Activated T-cell treated with anti-CD3 and anti-CD28 coated beads for 48 hours (primary cell): ENCODE measurements around the gene MMP24OS.
"Not testable (repeated sequence)": the region's sequence is repeated elsewhere in the genome, so short reads cannot be mapped to it uniquely, and the experiment has no call there.

Experiments used
- DNase-seq: peaks from one replicate; pipeline ENCODE4 v3.0.0-alpha.2; 2020; ENCODE audit warnings: low read depth

Gene MMP24OS

GRCh38 chr20:35277531-35278395 lies at the start of gene MMP24OS:
MMP24OS (minus strand) TSS chr20:35278122; CDS start chr20:35277929, 193 bp downstream.
- DNase-seq = peak; percentile 90

- no peak for DNase-seq
Measured at GRCh38 chr20:35327074-35327976, 49.4 kb upstream of the MMP24OS start.

GRCh38 chr20:35326740-35327073 lies 48.8 kb upstream of the MMP24OS start:
- DNase-seq = no peak

GRCh38 chr20:35326021-35326739 lies 48.3 kb upstream of the MMP24OS start:
- no peak for DNase-seq

- no peak for DNase-seq
Measured at GRCh38 chr20:35325401-35325800, 47.5 kb upstream of the MMP24OS start.

GRCh38 chr20:35320396-35321126 lies 42.6 kb upstream of the MMP24OS start:
- DNase-seq = no peak

GRCh38 chr20:35319871-35320197 lies 41.9 kb upstream of the MMP24OS start:
- no peak for DNase-seq

GRCh38 chr20:35319192-35319870 lies 41.4 kb upstream of the MMP24OS start:
- DNase-seq = no peak

- DNase-seq = no peak
Measured at GRCh38 chr20:35318502-35319157, 40.7 kb upstream of the MMP24OS start.

GRCh38 chr20:35317416-35318210 lies 39.7 kb upstream of the MMP24OS start:
- DNase-seq = no peak

GRCh38 chr20:35316086-35316485 lies 38.2 kb upstream of the MMP24OS start:
- no peak for DNase-seq

- DNase-seq = not testable (repeated sequence)
Measured at GRCh38 chr20:35315632-35316020, 37.7 kb upstream of the MMP24OS start.

GRCh38 chr20:35314816-35315631 lies 37.1 kb upstream of the MMP24OS start:
- no peak for DNase-seq

- DNase-seq = no peak
Measured at GRCh38 chr20:35312318-35312717, 34.4 kb upstream of the MMP24OS start.

- DNase-seq = no peak
Measured at GRCh38 chr20:35311822-35312221, 33.9 kb upstream of the MMP24OS start.

GRCh38 chr20:35311409-35311808 lies 33.5 kb upstream of the MMP24OS start:
- peak; percentile 72 for DNase-seq

GRCh38 chr20:35307666-35308653 lies 30.0 kb upstream of the MMP24OS start:
- no peak for DNase-seq
